GM19463 (cell line): Measurements from ENCODE around the gene NRTN.
"Not testable (repeated sequence)": the region's sequence is repeated elsewhere in the genome, so short reads cannot be mapped to it uniquely, and the experiment has no call there.

Source experiments
- ATAC-seq: cut with Tn5 transposase; IDR thresholded peaks from one replicate; pipeline ENCODE4 v1.9.1; 2021; ENCODE audit warnings: mild to moderate bottlenecking, moderate library complexity; ENCODE audit not compliant: unreplicated experiment

NRTN gene

DNA sequence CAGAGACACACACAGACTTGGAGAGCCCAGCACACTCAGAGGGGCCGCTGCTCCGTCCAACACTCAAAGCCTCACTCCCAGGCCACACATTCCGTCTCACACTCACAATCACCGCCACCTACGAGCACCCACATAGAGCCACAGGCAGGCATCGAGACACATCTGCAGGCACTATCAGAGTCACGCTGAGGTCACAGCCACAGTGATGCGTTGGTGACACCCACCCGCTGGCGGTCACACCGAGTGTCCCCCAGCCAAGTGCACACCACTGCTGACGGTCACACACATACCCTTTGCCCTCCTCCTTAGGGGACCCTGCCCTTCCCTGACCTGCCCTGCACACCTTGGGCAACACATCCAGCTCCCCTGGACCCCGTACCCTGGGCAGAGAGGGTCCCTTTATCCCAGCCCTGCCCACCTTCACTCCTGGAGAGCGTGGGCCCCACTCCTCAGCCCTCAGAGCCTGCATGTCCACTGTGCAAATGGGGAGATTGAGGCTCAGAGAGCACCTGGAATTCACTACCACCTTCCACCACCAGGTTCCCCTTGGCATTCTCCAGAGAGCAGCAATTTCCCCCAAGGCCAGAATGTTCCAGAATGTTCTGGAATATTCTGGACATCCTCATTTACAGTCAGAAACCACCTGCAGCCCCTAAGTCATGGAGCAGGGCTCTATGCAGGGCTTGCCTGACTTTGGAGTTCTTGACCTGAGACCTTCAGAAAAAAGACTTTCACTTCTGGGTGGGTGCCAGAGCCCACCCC, 60.0 kb downstream of the NRTN start:
- ATAC-seq = no peak

DNA sequence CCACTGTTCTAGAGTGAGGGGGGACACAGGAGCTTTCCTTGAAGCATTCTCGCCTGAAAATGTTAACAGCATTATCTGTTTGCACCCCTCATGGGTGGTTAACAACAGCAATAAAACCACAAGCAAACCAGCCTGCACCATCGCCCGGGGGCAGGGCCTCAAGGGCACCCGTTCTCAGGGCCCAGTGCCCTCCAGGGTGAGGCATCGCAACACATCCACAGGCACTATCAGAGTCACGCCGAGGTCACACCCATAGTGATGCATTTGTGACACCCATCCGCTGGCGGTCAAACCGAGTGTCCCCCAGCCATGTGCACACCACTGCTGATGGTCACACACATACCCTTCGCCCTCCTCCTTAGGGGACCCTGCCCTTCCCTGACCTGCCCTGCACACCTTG, 60.9 kb downstream of the NRTN start:
- no peak for ATAC-seq

DNA sequence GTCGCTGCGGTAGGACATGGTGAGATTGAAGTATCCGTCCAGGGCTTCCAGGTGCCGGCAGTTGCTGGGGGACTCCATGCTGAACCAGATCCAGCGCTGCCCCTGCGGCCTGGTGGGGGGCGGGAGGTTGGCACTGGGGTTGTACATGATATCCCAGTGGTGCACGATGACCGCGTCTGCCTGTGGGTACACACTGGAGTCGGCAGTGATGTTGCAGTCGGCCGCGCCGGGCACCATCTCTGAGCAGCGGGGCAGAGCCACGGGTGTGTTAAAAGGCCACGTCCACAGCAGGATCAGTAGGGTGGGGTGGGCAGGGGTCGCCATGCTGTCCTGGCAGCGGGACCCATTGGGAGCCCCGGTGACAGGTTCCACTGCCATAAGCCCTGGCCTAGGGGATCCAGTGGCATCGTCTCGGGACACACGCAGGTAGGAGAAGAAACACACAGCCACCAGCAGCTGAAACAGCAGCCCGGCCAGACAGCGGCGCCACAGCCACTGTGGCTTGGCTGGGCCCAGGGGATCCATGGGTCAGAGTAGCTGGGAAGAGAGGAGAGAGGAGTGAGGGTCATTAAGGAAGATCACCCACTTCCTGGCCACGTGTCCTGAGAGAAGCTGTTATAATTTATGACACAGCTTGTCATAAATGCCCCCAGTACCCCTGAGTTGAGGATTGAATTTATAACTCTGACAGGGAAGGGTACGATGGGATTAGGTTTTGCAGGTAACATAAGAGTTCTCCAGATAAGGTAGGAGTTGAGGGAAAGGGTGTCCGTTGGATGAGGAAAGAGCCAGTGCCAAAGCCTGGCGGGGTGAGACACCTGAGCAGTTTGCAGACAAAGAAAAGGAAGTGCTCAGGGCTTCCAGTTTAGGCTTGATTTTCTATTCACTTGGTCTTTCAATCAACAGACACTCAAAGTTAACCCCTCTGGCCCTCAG, 62.6 kb downstream of the NRTN start:
- ATAC-seq = no peak

DNA sequence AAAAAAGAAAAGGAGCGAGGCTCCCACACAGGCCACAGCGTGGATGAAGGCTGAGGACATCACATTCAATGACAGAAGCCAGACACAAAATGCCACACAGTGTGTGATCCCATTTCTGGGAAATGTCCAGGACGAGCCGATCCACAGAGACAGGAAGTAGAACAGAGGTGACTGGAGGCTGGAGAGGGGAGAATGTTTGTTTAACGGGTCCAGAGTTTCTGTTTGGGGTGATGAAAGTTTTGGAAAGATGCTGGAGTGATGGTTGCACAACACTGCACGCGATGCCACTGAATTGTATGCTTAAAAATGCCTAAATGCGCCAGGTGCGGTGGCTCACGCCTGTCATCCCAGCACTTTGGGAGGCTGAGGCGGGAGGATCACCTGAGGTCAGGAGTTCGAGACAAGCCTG, 66.1 kb downstream of the NRTN start:
- ATAC-seq = no peak

DNA sequence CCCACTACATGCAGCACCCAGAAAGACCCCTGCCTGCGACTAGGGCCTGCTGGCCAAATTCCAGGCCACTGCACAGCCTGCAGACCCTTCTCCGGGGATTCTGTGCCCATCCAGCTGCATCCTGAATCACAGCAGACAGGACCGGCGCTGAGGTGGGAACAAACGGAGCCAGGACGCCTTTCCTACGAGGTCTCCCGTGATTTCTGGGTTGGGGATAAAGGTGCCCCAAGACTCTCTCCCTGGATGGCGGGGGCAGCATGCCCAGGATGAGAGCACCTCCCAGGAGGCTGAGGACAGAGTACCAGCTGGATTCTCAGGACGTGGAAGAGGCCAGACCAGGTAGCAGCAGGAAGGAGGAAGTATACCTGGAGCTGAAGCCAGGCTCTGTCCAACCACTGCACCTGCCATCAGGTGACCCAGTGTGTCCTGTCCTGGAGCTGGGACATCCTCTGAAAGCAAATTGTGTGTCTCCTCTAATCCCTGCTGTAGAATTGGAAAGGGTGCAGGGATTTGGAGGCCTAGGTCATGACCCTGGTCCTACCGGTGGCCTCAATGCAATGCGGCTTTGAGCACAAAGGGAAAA, 68.8 kb downstream of the NRTN start:
- no peak for ATAC-seq

DNA sequence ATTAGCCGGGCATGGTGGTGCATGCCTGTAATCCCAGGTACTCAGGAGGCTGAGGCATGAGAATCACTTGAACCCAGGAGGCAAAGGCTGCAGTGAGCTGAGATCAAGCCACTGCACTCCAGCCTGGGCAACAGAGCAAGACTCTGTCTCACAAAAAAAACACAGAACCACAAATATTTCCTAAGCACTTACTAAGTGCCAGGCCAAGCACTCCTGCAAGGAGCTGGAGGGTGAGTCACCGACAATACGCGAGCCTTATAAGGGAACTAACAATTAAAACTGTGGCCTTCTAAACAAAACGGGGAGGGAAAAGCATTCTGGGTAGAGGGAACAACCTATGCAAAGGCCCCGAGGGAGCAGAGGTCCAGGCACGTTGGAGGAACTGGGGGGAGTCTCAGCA, 69.6 kb downstream of the NRTN start:
- not testable (repeated sequence) for ATAC-seq

DNA sequence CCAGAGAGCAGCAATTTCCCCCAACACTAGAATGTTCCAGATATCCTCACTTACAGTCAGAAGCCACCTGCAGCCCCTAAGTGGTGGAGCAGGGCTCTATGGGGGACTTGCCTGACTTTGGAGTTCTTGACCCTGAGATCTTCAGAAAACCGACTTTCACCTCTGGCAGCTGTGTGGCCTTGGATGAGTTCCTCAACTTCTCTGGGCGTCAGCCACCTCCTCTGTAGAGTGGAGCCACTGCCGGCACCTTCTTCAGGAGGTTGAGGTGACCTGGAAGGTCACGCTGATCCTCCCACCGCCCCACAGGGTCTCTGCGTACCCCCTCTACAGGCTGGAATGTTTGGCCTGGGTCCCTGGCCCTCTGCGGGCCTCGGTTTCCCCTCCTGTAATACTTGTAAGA, 72.6 kb downstream of the NRTN start:
- ATAC-seq = no peak

DNA sequence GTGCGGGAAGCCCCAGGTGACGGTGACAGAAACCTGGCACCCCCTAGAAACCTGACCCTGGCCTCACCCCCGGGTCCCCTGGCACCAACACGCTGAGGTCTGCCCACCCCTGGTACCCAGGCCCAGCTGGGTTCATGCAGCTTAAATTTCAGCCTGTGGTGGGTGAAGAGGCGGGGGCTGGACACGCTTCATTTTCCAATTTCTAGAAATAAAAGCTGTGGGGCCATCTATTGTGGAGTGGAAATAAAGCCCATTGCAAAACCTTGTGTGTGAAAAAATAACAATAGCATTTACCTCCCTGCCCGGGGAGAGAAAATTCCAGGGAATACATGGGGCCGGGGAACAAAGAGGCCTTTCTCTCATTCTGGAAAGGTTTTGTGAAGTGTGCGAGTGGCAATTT, 73.0 kb downstream of the NRTN start:
- no peak for ATAC-seq
